GM19025 (cell line): Measurements from ENCODE around the gene TMEM39B.
"Not testable (repeated sequence)": the region's sequence is repeated elsewhere in the genome, so short reads cannot be mapped to it uniquely, and the experiment has no call there.

Source experiments
- ATAC-seq: cut with Tn5 transposase; IDR thresholded peaks from one replicate; pipeline ENCODE4 v1.9.1; 2021; ENCODE audit warnings: mild to moderate bottlenecking, low read depth, moderate library complexity; ENCODE audit not compliant: unreplicated experiment

TMEM39B gene

DNA sequence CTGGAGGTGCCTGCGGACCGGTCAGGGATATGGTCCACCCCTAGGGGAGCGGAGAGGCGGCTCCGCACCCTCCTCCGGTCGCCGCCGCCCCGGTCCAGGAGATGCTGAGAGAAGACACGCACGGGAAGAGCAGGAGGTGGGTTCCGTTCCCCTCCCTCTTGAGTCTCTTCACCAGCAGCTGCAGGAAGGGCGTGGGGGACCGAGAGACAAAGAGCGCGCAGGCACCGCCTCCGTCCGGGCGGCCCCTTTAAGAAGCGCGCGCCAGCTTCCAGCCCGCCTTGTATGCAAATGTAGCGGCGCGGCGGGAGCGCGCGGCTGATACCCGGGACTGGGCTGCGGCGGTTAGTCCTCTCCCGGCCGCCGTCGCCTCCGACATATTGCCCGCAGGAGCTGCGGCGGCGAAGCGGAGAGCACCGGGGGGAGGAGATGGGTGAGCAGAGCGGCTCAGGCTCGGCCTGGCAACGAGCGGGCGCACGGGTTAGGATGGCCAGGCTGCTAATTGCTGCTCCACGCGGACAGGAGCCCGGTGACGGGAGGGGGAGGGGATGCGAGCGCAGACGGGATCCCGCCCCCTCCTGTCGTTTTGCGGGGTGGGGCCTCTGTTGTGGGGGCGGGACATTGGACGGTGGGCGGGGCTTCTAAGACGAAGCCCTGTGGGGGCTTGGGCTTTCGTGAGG is at the start of gene TMEM39B:
TMEM39B (plus strand) TSS at position 318 of the 677 bp plus-strand sequence; CDS start at position 427, 109 bp downstream.
- ATAC-seq: peak; percentile 79

DNA sequence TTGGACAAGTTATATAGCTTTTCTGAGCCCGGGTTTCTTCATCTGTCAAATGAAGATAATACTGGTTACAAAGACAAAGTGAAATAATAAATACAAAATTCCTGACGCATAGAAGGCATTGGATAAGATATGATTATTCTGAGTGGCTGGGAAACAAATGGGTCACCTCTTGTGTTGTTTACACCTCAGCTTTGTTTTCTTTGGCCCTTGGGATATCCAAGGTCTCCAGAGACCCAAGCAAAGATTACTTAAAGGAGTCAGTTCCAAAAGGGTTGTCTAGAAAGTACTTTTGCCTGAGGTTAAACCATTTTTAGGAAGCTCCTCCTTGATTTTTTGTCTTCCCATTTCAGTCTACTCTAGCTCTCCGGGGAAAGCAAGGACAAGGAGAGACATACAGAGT is 49.4 kb upstream of the TMEM39B start:
- ATAC-seq: no peak

DNA sequence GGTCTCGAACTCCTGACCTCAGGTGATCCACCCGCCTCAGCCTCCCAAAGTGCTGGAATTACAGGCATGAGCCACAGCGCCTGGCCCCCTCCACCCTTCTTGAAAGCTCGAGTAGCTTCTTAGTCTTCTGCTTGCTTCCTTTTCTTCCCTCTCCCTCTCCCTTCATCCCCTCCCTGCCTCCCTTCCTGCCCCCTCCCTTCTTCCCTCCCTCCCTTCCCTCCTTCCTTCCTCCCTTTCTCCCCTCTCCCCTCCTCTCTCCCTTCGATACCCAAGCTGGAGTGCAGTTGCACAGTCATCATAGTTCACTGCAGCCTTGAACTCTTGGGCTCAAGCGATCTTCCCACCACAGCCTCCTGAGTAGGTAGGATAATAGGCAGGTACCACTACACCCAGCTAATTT is 47.2 kb upstream of the TMEM39B start:
- no peak for ATAC-seq

DNA sequence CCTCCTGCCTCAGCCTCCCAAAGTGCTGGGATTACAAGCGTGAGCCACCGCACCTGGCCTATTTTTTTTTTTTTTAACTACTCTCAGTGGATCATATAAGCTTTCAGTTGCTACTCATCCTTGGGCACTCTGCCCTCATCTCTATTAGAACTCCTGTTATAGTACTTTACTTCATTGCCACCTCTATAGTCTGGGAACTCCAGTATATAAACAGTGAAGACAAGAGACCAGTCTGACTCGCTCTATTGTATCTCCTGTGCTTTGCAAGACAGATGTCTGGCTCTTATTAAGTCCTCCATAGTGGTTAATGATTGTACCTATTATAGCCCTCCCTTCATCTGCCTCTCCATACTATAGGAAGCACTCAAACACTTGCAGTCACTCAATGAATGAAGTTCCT is 44.0 kb upstream of the TMEM39B start:
- ATAC-seq: no peak

DNA sequence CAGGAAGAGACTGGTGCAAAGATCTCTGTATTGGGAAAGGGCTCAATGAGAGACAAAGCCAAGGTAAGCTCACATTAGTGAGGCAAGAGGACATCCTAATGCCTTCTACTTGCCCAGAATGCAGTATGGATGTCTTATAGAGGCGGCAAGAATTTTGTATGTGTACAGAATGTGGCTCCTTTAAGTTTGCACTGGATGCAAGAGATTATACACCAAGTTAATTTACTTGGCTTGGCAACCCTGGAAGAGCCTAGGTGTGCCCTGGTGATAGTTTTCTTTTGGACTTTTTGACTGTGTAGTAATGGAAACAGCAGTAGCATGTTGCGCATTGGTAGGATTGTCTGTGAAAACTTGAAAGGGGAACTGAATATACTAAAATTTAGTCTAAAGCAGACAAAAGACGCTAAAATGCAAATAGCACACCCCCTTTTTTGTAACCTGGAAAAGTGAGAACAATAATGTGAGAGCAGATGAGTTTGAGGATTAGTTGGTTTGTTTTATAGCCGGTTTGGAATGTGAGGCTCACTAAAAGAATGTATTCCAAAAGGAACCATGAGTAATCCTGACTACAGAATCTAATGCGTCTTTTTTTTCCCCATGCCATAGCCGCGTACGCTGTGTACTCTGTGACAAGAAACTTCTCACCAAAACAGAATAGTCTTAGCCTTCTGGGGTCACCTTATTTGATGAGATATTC is 41.0 kb upstream of the TMEM39B start:
- no peak for ATAC-seq

DNA sequence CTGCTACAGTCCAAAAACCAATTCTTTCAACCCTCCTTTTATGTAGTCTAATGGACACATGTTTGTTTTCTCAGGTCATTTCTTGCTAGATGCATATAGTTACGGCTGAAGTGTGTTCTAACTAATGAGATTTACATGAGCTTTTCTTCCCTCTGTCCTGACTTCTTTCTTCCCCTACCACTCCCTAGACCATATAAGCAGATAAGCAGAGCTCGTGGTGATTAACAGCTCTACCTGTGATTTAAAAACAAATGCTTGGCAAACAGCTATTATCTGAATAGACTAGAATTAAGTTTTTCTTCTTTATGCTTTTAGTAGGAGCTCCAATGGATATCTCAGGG is 40.5 kb upstream of the TMEM39B start:
- ATAC-seq: no peak

DNA sequence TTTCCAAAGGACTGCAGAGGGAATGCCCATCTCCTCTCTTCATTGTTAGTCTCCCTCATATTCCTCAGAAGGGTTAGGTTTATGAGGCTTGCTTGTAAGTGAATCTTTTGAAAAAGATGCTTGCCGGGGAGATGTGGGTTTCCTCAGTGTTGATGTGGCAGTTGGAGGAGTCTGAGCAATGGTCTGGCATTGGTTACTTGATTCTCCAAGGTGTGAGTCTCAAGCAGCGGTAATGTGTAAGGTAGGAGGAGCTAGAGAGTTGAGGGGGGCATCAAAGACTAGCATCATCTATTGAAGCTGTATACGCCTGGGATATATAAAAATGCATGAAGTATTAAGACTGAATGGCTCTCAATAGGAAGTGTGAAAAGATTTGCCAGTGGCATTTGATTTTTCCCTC is 37.6 kb upstream of the TMEM39B start:
- no peak for ATAC-seq

DNA sequence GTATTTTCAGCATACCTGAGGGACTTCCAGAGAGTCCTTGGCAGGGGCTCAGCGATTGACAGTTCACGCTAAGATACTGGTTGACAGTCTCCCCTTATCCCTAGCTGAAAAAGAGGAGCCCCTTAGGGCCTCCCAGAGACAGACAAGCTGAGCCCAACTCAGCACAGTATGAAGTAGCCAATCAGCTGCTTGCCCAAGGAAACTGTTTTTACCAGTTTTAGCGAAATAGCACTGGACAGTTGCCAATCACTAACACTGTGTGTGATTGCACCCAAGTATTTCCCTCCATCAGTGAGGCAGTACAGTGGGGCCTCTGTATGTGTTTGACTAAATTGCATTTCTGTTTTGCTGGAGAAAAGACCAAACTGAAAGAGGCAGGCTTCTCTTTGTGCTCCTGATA is 32.0 kb upstream of the TMEM39B start:
- ATAC-seq: no peak

DNA sequence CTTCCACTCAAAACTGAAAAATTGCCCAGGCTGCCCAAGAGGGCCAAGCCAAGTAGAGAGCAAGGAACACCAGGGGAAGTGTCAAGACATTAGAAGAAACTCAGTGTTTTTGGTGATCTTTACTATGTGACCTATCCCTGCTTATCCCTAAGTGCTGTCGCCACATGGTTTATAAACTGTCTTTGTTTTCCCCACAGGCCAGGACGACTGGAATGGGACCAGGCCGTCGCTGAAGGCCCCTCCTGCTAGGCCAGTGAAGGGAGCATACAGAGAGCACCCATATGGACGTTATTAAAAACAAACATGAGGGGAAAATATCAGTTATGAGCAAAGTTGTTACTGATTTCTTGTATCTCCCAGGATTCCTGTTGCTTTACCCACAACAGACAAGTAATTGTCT is 30.4 kb upstream of the TMEM39B start:
- ATAC-seq: no peak

DNA sequence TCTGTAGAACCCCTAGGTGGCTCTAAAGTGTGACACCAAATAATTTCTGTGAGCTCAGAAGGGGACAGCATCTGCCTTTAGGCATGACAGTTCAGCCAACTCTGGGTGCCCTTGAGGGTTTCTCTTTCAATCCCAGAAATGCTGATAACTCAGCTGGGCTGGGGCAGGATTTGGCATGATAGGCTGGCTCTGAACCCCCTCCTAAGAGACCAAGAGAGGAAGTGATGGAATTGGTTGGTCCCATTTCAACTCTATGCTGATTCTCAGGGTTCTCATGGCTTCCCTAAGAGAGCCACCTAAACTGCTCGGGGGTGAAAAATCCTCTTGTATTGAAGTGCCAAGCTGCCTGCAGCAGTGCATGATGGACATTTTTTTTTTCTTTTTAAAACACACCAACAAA is 28.5 kb upstream of the TMEM39B start:
- no peak for ATAC-seq

DNA sequence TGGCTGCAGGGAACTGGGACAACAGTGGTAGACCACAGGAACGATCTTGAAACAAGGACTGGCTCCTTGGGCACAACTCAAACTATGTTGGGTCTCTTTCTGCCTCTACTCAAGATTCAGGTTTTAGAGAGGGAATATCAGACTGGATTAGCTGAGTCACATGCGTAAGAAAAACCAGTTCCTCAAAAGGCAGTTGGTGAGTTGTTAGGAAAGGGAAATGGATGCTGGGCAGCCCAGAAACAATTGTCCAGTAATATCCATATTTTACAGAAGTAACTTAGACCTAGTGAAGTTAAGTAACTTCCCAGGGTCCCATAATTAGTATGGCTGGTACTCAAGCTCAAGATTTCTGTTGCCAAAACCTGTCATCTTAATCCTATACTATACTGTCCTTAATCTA is 27.0 kb upstream of the TMEM39B start:
- no peak for ATAC-seq

DNA sequence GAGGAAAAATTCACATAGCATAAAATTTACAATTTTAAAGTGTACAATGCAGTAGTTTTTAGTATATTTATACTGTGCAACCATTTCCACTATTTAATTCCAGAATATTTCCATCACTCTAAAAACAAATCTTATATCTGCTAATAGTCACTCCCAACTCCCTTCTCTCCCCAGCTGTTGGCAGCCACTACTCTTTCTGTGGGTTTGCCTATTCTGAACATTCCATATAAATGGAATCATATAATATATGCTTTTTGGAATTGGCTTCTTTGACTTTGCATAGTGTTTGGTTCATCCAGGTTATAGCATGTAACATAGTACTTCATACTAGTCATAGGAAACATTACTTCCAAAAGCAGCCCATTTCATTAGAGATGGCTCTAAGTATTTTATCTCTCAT is 25.0 kb upstream of the TMEM39B start:
- ATAC-seq: no peak

DNA sequence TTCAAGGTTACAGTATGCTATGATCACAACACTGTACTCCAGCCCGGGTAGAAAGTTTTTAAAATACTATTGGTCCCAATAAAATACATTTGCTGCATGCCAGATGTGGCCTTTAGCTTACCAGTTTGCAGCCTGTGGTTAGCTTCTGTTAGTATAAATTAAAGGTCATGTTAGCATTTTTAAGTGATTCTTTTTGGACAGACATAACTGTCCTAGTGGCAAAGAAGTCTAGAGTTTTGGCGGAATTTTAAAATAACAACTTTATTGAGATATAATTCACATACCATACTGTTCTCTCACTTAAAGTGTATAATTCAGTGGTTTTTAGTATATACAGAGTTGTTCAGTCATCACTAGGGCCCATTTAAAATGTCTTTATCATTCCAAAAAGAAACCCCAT is 24.3 kb upstream of the TMEM39B start:
- no peak for ATAC-seq

DNA sequence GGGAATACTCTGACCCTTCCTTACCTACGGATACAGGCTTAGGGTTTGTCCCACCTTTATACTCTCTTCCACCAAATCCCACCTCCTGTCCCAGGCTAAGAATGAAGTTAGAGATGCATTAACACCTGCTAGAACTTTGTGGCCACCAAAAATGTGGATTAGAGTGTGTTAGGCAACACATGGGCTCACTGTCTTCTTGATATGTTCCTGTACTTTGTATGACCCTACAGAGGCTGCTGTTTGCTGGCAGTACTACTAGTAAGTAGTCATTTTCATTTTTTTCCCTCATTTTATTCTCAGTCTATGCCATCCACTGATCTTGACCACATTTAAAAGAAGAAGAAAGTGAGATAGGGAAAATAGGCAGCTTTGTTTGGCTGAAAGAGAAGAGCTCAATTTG is 21.0 kb upstream of the TMEM39B start:
- ATAC-seq: no peak

DNA sequence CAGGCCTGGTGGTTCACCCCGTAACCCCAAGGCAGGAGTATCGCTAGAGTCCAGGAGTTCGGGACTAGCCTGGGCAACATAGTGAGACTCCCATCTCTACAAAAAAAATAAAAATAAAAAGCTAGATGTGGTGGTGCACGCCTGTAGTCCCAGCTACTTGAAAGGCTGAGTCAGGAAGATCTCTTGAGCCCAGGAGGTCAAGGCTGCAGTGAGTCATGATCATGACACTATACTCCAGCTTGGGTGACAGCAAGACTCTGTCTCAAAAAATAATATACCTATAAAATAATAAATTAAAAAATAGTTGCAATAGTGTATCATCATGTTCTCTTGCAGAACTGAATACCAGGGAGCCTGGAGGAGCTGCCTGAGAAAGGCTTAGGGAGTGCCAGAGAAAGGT is 19.9 kb upstream of the TMEM39B start:
- no peak for ATAC-seq

DNA sequence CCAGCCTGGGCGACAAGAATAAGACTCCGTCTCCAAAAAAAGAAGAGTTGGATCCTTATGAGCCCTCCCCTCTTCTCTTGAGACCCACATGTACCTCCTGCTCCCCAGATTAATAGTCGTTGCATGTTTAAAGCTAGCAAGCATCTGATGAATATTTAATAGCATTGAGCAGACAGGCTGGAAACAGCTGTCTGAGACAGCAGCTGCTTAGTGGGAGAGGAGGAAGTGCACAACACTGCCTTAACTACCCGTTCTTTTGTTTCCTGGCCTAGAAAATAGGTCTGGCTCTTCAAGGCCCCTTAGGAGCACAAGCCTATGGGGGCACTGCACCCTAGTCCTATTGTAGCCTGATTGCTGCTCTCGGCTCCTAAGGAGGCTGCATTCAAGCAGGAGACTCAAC is 17.3 kb upstream of the TMEM39B start:
- no peak for ATAC-seq

DNA sequence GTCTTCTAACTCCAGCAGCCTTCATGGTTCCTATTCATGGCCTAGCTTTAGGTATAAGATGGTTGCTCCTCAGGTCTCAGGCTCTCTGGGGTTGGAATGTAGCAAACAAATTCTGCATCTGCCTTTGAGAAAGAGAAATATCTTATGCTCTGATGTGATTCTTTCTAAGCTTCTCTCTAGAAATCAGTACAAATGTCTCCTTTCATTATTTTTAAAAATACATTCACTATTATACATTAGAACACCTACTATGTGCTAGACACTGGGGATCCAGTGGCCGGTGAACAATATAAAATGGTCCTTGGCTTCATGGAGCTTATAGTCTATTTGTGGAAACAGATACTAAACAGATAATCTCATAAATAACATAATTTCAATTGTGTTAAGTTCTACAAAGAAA is 16.1 kb upstream of the TMEM39B start:
- ATAC-seq: no peak

DNA sequence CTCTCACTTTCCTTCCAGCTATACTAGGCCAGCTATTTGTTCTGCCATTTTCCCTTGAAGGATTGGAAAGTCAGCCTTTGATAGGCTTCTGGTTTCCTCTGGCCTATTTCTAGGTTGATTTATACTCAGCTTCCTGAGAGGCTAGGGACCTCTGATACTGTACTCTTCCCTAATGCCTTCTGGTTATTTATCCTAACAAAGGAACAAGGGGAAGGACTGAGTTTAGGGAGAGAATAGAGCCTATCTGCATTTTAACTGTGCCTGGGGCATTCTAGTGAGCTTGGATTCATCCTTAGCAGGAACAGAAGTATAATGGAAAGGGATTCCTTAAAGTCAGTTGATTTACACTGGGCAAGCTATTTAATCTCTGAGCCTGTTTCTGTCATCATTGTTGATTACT is 11.8 kb upstream of the TMEM39B start:
- ATAC-seq: no peak

DNA sequence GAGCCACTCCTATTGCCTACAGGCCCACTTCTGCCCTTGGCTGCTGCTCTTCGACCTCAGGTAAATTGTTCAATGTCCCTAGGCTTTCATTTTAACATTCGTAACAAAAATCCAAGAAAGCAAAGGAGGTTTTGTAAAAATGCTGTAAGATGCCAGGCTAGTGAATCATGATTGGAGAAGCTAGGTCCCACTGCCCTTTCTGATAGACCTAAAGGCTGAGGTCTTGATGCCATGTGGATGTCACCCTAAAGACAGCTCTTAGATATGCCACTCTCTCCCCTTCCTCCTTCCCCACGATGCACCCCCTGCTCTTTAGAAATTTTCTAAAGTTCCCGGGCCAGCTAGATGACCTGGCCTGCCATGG is 9.9 kb upstream of the TMEM39B start:
- no peak for ATAC-seq

DNA sequence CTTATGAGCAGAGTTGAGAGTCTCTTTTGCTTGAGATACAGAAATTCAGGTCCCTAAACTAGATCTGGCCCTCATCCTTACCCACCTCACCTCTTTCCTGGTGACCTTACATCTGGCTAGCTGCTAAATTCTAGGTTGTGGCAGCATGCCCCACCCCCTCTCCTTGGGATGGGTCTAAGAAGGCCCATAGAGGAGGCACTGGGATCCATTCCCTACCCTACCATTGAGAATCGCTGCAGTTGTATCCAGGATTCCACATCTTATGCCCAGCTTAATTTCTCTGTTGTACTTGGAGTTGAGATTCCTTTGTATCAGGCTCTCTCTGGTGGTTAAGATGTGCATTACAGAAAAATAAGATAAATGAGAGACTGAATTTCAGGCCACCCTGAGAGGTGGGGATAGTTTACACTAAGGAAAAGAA is 9.5 kb upstream of the TMEM39B start:
- no peak for ATAC-seq

DNA sequence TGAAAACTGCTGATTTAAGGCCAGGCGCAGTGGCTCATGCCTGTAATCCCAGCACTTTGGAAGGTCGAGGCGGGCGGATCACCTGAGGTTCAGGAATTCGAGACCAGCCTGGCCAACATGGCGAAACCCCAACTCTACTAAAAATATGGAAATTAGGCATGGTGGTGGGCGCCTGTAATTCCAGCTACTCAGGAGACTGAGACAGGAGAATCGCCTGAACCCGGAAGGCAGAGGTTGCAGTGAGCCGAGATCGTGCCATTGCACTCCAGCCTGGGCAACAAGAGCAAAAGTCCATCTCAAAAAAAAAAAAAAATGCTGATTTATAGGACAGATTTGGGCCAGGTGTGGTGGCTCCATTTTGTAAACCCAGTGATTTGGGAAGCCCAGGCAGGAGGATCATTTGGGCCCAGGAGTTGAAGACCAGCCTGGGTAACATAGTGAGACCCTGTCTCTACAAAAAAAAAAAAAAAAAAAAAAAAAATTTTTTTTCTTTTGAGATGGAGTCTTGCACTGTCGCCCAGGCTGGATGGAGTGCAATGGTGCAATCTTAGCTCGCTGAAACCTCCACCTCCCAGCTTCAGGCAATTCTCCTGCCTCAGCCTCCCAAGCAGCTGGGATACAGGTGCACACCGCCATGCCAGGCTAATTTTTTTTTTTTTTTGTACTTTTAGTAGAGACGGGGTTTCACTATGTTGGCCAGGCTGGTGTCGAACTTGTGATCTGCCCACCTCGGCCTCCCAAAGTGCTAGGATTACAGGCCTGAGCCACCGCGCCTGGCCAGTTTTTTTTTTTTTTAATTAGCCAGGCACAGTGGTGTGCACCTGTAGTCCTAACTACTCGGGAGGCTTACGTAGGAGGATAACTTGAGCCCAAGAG is 6.9 kb upstream of the TMEM39B start:
- not testable (repeated sequence) for ATAC-seq

DNA sequence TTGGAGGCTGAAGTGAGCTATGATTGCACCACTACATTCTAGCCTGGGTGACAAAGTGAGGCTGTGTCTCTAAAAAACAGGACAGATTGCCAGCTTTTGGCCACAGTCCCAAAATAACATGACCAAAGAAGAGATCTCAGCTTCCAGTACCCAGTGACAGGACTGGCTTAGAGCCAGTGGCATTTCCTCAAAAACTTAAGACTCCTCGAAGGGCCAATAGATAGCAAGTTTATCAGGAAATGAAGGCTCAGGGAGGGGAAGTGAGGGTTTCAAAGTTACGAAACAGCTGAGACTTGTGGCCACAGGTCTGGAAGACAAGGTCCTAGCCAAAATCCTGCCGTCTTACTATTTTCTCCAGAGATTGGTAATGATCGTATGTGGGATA is 6.3 kb upstream of the TMEM39B start:
- no peak for ATAC-seq
